Right lobe of liver (tissue), 4 donors: Measurements from ENCODE around the gene BBS1.

ENCODE experiments used
- CTCF ChIP-seq, 4 donors: fragments of 200-600 bp in 3 of 4; fragments of 450-650 bp in 1 of 4; IDR thresholded peaks; one replicate each; pipeline versions ENCODE4 v1.5.1 to v1.8.0; 2016 to 2022; ENCODE audit warnings: antibody characterized with exemption in 4 of 4, mild to moderate bottlenecking in 2 of 4
- POLR2A ChIP-seq: fragments of 450-650 bp; IDR thresholded peaks from one replicate; pipeline ENCODE4 v1.6.1; 2017; ENCODE audit warnings: antibody characterized with exemption, mild to moderate bottlenecking
- donor health status: DM: no; HTN: no; CAD: no.
- donor health status: DM: no; HTN: no; CAD: no.
- donor health status: DM: no; HTN: yes; CAD: no.

GRCh38 chr11:66476841-66477251 lies 33.6 kb upstream of the BBS1 start:
- TF ChIP-seq POLR2A = no peak
- TF ChIP-seq CTCF (IDR thresholded peaks at IDR 0.05) = no peak
